HUDEP-2 (cell line): ENCODE measurements around the gene RRAS2.
"Not testable (repeated sequence)": the region's sequence is repeated elsewhere in the genome, so short reads cannot be mapped to it uniquely, and the experiment has no call there.

Experiments
- DNase-seq, 76 experiments: peaks; one replicate each; lab custom pipeline; 2025; ENCODE audit not compliant: unreplicated experiment in 76 of 76; lab: John Stamatoyannopoulos, UW

Gene RRAS2

GRCh38 chr11:14308897-14309387 is 50.0 kb downstream of the RRAS2 start:
- DNase-seq, result no peak

- peak in 11 of 76 experiments; percentile 0 to 24 (median 10) for DNase-seq
Measured at GRCh38 chr11:14308114-14308896, 50.7 kb downstream of the RRAS2 start.

GRCh38 chr11:14306481-14306880 is 52.5 kb downstream of the RRAS2 start:
- DNase-seq, result no peak

DNA sequence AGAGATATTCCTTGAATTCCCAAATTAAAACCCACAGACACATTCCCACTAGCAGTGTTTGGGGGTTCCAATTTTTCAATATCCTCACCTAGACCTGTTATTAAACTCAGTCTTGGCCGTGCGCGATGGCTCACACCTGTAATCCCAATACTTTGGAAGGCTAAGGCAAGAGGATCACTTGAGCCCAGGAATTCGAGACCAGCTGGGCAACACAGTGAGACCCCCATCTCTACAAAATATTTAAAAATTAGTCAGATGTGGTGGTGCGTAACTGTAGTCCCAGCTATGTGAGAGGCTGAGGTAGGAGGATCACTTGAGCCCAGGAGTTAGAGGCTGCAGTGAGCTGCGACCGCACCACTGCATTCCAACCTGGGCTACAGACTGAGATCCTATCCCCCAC is 53.3 kb downstream of the RRAS2 start:
- no peak for DNase-seq

GRCh38 chr11:14304601-14305000 is 54.4 kb downstream of the RRAS2 start:
- DNase-seq, result no peak

DNA sequence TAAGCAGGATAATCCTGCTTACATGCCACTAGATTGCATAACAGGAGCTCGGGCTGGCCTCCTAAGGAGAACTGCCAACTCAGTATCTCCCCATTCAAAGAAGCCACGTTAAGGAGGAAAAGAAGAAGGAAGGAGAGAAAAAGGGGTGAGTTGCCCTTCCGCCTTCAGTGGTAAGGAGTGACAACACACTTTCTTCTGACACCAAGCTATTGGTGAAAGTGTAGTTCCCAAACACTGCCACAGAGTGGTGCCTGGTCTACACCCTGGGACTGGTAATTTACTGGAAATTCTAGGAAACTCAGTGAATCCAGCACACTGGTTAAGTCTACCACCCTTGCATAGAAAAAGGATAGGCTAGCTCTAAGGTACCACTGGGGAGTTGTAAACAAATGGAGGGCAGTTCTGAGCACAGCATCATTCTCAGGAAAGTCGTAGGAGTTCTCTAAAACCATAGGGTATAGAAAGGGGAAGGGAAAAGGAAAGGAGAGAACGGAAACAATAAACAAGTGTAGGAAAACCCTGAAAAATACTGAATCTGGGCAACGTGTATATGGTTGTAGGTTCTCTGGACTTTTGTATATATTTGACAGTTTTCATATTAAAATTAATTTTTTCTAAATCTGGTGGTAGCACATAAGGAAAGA is 58.2 kb downstream of the RRAS2 start:
- DNase-seq, result peak in 35 of 76 experiments; percentile 1 to 54 (median 10)

- DNase-seq, result no peak
Measured at GRCh38 chr11:14299921-14300320, 59.1 kb downstream of the RRAS2 start.

- DNase-seq, result peak in 1 of 76 experiments; percentile 2
Measured at GRCh38 chr11:14290422-14290821, 68.6 kb downstream of the RRAS2 start.

GRCh38 chr11:14288189-14288935 is 70.6 kb downstream of the RRAS2 start:
- no peak for DNase-seq

DNA sequence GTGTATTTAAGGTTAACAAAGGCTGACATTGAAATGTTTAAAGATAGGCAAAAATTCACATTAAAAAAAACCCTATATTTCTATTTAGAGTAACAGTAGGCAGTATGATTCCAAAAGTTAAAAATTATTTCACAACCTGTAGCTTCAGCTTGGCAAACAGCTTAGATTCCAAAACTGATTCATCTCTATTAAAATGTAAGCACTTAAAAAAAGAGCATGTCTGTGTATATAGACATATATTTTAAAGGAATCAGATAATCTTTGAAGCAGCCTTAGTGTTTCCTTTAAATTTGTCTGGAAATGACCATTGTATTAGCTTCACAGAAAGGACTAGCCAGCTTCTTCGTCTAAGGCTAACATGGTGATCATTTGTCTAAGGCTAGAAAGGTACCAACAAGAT is 80.1 kb downstream of the RRAS2 start:
- not testable (repeated sequence) for DNase-seq

DNA sequence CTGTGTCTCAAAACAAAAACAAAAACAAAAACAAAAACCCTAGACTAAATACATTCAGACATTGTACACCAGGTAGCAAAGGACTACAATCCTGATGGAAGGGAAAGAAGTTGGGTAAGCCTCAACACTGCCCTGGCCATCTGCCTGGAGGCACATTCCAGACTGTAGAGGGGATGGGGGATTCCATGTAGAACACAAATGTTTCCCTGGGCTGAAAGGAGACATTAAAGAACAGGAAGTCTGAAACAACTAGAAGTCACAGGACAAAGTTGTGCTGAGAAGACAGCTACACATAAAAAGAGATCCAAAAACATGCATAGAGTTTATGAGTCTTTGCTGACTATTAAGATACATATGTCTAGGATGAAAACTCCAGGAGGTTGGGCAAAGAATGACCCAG is 83.9 kb downstream of the RRAS2 start:
- no peak for DNase-seq

DNA sequence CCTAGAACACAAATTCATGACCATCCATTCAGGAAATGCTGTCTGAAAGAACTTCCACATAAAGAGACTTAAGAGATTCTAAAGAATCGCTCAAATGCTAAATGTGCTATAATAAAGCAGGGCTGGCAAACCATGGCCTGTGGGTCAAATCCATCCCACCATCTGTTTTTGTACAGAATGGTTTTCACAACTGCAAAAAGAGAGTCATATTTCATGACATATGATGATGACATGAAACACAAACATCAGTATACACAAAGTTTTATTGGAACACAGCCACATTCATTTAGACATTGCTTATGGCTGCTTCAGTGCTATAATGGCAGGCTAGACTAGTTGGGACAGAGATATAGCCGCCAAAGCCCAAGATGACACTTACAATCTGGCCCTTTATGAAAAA is 85.1 kb downstream of the RRAS2 start:
- DNase-seq, result no peak

GRCh38 chr11:14270690-14271542 is 88.1 kb downstream of the RRAS2 start:
- DNase-seq, result no peak

DNA sequence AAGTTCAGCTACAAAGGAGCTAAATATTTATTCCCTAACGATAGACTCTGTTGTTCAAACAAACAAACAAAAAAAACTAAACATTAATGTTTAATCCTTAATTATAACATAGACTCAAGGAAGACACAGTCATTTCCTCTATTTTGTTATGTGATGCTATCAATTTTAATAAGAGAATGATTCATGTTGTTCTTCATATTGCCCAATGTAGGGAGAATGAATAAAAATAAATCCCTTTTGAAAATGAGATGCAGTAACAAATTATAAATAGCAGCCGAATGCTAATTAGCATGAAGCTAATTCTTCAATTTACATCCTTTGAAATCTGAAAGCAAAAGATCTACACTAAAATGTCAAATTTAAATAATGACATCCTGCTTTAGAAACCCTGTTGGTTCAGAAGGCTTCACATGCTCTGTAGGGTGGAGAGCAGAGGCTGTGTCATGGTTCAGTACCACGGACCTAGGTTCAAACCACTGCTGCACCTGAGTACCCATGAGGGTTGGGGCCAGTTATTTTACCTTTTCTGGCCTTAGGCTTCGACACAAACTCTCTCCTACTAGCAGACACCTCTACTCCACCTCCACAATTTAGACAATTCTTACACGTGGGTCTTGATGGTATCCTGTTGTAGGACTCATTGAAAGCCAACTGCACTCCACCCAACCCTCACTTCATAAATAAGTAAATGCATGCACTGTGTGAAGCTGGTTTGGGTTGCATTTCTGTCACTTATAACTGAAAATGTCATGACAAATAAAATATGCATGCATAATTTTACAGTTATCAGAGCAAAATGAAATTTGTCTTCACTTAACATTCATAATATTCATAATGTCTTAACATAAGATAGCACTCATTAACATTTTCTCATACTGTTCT is 89.0 kb downstream of the RRAS2 start:
- no peak for DNase-seq

GRCh38 chr11:14267861-14268635 is 90.9 kb downstream of the RRAS2 start:
- no peak for DNase-seq

- no peak for DNase-seq
Measured at GRCh38 chr11:14266622-14267021, 92.4 kb downstream of the RRAS2 start.

GRCh38 chr11:14264966-14265365 is 94.0 kb downstream of the RRAS2 start:
- DNase-seq, result no peak

- no peak for DNase-seq
Measured at GRCh38 chr11:14262271-14262846, 96.6 kb downstream of the RRAS2 start.
